ENCODE measurements around the gene CCDC81.
"Not testable (repeated sequence)": the region's sequence is repeated elsewhere in the genome, so short reads cannot be mapped to it uniquely, and the experiment has no call there.

CCDC81 gene

DNA sequence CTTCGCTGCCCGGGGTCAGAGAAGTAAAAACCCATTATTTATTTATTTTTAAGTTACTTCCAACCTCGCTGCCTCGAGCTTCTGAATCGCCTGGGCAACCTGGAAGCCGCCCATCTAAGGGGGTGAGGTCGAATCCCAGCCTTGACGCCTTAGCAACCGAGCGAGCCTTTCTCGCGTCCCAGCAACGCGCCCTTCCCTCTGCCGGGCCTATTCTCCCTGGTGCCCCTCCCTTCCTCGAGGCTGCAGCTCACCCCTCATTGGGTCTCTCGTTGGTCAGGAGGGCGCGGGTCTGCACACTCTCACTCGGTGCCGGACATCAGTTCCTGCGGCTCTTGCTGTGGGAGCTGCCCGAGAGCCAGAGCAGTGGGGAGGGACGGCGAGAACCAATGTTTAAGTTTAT is at the start of gene CCDC81:
CCDC81 (plus strand) TSS at position 302 of the 400 bp plus-strand sequence. CDS start 277 bp downstream, outside the sequence.
- DNase-seq = no peak

DNA sequence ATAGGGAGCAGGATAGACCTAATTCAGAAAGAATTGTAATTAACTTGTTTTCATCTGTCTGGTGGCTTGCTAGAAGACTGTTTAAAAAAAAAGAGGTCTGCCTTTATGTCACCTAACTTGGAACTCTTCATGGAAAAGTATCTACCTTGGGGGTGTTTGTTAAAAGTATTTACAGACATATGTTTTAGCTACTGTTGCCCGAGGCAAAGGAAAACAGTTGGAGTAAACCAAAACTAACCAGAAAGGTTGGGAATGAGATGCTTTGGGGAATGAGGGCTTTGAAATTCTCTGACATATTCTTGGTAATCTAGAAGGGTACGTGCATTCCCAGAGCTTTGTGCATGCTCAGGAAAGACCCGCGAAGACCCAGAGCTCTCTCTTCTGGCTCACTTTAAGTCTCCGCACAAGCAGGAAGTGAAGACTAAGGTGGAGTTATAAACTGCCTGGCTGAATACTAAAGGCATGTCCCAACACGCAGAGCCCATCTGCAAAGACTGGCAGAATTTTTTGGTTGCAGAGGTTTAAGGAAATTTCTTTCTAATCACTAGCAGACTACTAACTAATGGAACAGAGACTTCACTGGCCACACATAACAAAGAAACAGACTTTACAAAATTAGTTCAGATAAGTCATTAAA is 39.4 kb upstream of the CCDC81 start:
- no peak for DNase-seq

DNA sequence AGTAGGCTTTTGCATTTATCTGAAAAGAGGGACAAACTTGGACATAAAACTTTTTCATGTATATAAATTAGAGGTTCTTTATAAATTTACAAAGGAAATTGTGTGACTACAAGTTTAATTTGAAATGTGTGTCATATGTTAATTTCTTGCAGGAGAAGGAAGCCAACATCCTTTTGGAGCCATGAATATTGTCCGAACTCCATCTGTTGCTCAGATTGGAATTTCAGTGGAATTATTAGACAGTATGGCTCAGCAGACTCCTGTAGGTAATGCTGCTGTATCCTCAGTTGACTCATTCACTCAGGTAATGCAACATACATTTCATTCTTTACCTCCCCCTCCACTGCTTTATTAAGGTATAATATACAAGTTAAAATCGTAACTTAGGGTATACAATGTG is 37.5 kb upstream of the CCDC81 start:
- DNase-seq = no peak

DNA sequence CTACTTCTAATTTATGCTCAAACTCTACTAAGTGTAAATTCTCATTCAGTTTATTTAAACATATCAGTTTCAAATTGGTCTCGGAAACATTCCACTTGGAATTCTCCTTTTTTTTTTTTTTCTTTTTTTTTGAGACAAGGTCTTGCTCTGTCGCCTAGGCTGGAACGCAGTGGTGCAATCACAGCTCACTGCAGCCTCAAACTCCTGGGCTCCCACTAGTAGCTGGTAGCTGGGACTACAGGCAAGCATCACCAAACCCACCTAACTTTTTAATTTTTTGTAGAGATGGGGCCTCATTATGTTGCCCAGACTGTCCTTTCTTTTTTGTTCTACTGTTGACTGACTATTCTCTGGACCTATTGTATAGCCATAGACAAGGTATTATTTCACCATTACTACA is 33.3 kb upstream of the CCDC81 start:
- no peak for DNase-seq

DNA sequence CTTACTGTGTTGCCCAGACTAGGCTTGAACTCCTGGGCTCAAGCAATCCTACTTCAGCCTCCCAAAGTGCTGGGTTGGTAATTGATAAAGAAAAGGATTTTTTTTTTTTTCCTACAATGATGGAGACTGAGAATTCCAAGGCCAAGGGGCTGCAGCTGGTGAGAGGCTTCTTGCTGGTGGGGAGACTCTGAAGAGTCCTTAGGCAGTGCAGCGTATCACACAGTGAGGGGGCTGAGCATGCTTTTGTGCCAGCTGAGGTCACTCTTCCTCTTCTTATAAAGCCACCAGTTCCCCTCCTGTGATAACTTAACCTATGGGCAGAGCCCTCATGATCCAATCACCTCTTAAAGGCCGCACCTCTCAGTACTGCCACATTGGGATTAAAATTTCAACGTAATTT is 28.2 kb upstream of the CCDC81 start:
- no peak for DNase-seq

DNA sequence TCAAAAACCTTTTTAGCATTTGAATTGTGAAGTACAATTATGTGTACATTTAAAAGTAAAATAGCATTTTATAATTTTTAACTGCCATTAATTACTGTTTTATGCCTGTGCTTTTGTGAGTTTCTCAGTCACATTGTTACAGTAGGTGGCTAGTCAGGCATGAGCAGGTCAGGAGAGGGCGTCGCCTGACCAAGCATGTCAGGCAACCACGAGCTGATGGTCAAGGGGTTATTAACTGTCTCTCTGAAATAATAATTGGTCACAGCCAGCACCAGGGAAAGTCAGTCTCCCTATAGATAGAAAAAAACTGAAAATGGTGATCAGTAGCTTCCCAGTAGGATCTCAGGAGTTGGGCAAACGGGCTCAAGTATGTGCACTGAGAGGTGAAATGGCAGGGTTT is 19.4 kb upstream of the CCDC81 start:
- no peak for DNase-seq

DNA sequence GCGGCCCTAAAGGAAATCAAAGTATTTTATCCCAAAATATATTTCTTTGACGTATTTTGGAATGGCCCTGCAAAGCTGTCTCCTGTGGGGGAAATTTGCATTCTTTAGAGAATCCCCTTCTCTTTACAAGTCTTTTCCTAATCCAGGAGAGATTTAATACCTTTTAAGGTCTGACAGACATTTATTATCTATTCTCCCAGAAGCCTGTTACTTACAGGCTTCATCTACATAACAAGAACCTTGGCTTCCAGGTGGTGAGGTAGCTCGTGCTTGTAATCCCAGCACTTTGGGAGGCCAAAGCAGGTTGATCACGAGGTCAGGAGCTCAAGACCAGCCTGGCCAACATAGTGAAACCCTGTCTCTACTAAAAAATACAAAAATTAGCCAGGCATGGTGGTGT is 17.3 kb upstream of the CCDC81 start:
- DNase-seq = not testable (repeated sequence)

DNA sequence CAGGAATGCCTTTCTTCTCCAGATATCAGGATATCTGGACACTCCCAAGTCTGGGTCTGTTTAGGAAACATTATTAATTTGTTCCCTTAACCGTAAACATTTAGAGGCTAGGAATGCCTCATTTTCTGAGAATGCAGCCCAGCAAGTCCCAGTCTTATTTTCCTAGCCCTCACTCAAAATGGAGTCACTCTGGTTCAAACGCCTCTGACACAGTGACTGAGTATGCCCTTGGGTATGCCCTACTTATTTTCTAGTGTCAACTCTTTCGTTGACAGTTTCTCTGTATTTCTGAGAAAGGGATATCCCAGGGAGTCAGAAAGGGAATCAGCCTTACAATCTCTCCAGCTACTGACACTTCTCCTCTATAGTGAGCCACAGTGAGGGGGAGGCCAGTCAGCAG is 16.0 kb upstream of the CCDC81 start:
- DNase-seq = no peak

DNA sequence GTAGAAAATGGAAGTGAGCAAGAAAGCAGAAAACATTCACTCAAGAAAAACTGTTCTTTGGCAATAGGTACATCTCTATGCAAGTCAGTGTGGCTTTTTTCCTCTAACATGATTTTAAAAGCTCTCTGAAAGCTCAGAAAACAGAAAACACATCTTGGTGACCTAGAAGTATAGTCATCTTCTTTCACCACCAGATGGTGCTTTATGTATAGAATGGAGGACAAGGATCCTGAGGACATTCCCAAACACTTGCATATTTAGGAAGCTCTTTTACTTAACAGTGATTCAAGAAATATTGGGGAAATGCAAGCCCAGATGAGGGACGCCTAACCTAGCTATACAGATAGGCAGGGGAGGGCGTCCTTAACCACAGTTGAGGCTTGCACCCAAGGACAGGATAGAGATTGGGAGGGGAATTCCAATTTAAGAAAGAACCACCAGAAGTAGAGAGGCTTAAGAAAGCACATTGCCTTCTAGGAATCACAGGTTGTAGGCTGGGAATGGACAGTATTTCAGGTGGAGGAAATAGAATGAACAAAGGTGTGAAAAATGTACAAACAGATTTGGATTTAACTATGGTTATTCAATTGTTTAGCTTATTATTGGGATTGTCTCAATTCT is 13.8 kb upstream of the CCDC81 start:
- no peak for DNase-seq

DNA sequence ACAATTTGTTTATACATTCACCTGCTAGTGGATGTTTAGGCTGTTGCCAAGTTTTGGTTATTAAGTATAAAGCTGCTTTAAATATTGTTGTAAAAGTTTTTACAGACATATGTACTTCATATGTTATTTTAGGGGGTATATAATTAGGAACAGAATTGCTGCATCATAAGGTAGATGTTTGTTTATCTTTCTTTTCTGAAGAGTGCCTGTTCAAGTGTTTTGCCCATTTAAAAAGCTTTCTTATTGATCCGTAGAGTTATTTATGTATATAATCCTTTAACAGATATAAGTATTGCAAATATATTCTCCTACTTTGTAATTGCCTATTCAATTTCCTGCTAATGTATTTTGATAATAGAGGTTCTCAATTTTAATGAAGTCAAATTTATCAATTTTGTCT is 11.3 kb upstream of the CCDC81 start:
- DNase-seq = no peak

DNA sequence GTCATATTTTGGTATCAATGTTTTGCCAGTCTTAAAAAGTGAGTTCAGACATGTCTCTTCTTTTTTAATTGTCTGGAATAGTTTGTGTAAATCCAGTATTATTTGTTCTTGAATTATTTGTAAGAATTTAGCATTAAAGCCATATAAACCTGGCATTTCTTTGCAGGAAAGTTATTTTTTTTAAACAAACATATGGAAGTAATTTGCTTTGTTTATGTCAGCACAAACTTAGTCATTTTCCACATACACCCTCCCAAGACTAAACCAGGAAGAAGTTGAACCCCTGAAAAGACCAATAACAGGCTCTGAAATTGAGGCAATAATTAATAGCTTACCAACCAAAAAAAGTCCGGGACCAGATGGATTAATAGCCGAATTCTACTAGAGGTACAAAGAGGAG is 9.1 kb upstream of the CCDC81 start:
- DNase-seq = no peak

DNA sequence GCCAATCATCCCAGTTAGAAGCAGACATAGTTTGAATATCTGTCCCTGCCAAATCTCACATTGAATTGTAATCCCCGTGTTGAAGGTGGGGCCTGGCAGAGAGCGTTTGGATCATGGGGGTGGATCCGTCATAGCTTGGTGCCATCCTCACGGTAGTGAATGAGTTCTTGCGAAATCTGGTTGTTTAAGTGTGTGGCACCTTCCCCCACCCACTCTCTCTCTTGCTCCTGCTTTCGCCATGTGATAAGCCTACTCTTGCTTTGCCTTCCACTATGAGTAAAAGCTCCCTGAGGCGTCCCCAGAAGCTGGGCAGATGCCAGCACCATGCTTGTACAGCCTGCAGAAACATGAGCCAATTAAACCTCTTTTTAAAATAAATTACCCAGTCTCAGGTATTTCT is 5.0 kb upstream of the CCDC81 start:
- DNase-seq = no peak

DNA sequence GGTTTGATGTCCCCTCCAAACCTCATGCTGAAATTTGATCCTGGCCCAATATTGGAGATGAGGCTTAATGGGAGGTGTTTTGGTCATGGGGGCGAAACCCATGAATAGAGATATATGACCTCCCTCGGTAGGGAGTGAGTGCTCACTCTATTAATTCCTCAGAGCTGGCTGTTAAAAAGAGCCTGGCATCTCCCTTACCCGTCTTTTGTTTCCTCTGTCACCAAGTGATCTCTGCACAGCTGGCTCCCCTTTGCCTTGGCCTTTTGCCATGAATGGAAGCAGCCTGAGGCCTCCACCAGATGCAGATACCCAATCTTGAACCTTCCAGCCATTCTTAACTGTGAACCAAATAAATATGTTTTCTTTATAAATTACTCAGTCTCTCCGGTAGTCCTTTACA is 4.5 kb upstream of the CCDC81 start:
- DNase-seq = no peak

DNA sequence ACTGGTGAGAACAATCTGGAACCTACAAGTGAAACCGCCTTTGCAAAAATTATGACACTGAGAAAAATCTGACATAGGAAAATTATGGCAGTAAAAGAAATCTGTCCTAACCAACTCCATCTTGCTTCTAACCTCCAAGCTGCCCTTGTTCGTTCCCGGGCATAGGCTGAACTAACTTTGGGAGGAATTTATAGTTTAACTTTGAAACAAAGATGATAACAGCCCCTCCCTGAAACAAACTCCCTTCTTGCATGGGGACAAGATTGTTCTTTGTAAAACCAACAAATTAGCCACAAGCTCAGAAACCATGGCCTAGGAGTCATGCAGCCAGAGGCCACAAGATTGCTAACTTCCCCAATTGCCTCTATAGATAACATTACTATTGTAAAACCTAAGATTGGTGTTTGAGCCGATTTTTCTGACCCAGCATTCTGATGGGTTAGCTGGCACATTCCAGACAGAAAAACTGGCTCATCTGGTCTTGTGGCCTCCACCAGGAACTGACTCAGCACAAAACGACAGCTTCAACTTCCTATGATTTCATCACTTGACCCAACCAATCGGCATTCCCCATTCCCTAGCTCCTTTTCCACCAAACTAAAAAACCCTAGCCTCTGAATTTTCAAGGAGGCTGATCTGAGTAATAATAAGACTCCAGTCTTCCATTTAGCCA is 3.6 kb upstream of the CCDC81 start:
- no peak for DNase-seq

DNA sequence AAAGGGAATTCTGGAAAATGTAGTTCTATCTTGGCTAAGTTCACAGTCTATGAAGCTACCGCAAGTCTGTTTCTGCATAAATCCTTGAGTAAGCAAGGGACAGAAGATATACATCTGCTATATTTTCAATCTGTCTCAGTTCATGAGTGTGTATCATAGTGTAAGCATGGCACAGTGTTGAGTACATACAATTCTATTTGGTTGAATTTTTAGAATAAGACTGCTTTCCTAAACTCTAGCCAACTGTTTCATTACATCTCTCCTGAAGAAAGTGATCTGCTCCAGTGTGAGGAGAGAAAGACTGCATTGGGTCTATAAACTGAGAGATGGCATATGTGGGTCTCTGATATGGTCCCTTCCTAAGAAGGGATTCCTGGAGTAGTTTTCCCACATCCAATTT is 2.6 kb upstream of the CCDC81 start:
- no peak for DNase-seq

DNA sequence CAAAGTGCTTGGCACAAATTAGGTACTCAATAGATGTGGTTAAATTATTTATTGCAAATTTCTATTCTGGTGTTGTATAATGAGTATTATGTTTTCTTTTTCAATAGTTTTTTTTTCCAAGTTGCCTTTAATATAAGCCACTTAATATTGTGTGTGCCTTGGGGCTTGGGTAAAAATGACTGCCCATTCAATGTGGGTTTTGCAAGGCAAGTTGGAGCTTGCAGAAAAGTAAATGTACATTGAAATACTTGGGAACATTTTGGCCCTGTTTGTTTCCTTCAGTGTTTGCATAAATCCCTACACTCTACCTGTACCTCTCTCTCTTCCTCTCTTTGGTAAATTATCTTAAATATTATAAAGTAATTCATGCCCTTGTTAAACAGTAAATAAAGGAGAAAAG is 2.1 kb upstream of the CCDC81 start:
- no peak for DNase-seq

DNA sequence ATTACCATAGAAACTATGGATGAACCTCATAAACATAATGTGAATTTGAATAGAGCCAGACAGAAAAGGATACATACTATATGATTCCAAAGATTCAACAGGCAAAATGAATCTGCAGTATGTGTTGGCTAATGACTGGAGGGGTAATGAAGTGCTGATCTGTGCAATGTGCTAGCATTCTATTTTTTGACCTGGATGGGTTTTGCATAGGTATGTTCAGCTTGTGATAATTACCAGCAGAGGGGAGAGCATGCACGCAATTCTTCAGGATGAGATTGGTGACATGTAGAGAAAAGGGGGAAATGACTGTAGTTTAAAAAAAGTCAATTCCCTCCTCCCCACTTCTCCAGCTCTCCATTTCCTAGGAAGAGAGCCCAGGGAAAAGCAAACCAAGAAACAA is 618 bp upstream of the CCDC81 start:
- no peak for DNase-seq

DNA sequence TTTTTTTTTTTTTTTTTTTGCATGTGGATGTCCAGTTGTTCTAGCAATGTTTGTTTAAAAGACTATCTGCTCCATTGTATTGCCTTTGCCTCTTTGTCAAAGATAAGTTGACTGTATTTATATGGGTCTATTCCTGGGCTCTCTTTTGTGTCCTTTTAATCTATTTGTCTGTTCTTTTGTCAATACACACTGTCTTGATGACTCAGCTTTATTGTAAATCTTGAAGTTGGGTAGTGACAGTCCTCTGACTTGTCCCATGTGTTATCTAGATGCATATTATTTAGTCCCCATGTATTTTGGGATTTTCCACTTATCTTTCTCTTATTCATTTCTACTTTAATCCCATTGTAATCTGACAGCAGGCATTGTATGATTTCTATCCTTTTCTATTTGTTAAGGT is 3.3 kb downstream of the CCDC81 start:
- no peak for DNase-seq

DNA sequence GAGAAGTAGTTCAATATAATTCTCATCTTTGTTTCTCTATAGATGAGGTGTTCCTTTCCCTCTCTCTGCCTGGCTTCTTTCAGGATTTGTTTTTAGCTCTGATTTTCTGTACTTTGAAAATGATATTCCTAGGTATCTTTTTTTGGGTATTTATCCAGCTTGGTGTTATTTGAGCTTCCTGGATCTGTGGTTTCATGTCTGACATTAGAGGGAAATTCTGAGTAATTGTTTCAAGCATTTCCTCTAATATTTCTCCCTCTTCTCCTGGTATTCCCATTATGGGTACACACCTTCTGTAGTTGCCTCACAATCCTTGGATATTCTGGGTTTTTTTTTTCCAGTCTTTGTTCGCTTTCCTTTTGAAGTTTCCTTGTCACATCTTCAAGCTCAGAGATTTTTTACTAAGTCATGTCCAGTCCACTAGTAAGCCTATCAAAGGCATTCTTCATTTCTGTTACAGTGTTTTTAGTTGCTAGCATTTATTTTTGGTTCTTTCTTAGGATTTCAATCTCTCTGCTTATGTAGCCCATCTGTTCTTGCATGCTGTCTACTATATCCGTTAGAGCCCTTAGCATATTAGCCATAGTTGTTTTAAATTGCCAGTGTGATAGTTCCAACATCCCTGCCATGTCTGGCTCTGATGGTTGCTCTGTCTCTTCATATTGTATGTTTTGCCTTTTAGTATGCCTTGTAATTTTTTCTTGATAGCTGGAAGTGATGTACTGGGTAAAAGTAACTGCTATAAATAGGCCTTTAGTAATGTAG is 5.8 kb downstream of the CCDC81 start:
- no peak for DNase-seq

DNA sequence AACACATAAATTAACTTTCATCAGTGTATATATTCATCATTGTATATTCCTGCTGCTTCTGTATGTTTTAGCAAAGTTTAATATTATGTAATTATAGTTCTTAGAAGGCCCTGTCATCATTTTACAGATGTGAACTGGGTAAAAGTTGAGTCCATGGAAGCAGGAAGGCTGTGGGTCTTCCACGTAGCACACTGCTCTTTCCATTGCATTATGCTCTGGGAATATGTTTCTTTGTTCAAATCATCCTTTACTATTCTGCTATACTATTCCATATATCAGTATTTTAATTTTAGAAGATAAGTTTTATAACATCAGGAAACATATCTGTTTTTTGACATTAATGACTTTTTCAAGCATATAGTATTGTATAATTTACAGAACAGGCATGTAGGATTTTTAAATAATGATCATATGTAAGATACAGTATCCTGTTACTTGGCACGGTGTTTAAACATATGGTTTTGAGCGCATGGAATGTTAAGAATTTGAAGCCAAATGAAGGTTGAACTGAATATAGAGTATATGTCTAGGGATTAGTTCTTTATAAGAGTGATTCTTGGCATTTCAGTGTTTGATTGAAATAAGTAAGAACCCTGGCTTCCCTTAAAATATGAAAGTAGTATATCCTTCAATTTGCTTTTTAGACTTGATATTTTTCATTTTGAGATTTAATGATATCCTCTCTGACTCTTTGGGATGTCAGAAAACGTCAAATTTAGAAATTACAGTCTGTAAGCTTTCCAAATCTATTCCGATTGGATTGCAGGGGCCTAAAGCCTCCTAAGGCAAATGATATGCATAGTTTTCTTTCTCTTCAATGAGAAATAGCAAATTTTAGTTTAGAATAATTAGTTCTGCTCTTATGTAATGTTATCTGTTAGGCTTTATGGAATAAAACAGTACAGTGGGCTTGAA is 8.6 kb downstream of the CCDC81 start:
- no peak for DNase-seq

DNA sequence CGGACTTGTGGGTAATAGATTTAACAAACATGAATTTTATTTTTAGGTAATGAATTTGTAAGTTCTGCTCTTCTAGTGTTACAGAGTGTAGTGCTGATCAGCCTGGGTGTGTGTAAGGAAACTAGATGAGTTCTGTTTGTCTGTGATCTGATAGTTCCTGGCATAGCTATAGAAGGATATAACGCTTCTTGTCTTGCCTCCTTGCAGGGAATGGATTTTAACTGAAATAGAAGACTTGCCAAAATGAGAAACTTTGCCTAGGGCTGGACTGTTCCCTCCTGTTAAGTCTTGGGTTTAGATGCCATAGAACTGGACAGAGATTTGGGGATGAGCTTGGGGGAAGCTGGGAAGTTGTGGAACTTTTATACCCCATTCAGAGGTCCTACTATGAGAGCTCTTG is 11.6 kb downstream of the CCDC81 start:
- DNase-seq = no peak

DNA sequence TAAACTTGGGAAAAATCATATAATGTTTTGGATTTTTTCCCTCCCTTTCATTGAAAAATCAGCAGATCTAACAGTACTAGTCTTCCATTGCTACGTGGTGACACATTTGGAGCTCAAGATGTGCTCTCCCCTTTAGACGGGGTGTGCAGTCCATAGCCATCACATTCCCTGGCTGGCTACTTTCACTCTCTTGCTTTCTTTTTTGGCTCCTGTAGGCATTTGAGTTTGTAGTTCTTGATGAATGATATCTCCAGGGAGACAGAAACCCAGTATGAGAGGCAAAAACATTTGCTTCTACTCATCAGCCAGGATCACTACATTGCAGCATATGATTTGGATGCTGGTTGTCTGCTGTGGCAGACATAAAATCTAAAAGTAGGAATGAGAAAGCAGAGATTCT is 12.1 kb downstream of the CCDC81 start:
- DNase-seq = no peak

DNA sequence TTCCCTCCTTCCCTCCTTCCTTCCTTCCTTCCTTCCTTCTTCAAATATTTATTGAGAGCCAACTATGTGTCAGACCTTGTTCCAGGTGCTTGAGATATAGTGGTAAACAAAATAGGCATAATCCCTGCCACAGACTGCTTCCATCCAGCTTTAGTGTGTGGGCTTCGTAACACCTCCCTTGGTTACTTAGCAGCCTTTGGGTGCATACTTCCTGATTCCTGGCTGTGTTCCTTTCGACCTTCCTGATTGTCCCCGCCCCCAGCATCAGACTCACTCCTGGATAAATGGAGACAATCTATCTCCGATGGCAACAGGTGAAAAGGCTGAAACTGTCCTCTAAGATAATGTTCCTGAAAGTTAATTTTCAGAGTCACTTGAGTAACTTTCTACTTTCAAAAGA is 13.5 kb downstream of the CCDC81 start:
- DNase-seq = no peak

Data from activated naive CD4-positive, alpha-beta T cell (primary cell).